NK-92 treated with Interleukin-12 subunit alpha and Interleukin-12 subunit beta, amount 100 ng/mL, for 24 hours (cell line): ENCODE data around the gene DEUP1.

Experiments
- DNase-seq: peaks from one replicate; lab custom pipeline; 2025; lab: John Stamatoyannopoulos, UW

Gene DEUP1

GRCh38 chr11:93480256-93480655 is 149.7 kb downstream of the DEUP1 start:
- no peak for DNase-seq

- no peak for DNase-seq
Observed at GRCh38 chr11:93480756-93481155, 150.2 kb downstream of the DEUP1 start.

- no peak for DNase-seq
Observed at GRCh38 chr11:93481279-93481678, 150.7 kb downstream of the DEUP1 start.

GRCh38 chr11:93481696-93482095 is 151.2 kb downstream of the DEUP1 start:
- no peak for DNase-seq

GRCh38 chr11:93482556-93482955 is 152.0 kb downstream of the DEUP1 start:
- DNase-seq = no peak

GRCh38 chr11:93484716-93485115 is 154.2 kb downstream of the DEUP1 start:
- DNase-seq = no peak

- no peak for DNase-seq
Observed at GRCh38 chr11:93485983-93486382, 155.4 kb downstream of the DEUP1 start.

- no peak for DNase-seq
Observed at GRCh38 chr11:93487032-93487483, 156.5 kb downstream of the DEUP1 start.
